Activated gamma-delta T cell treated with anti-CD3 and anti-CD28 coated beads, Interleukin-2, amount 50 U/mL, for 16 hours (primary cell): ENCODE data around the gene POU1F1.
"Not testable (repeated sequence)": the region's sequence is repeated elsewhere in the genome, so short reads cannot be mapped to it uniquely, and the experiment has no call there.

ENCODE experiments used
- DNase-seq: peaks from one replicate; pipeline ENCODE4 v3.0.0-alpha.2; 2020; ENCODE audit warnings: low read depth

POU1F1 gene

DNA sequence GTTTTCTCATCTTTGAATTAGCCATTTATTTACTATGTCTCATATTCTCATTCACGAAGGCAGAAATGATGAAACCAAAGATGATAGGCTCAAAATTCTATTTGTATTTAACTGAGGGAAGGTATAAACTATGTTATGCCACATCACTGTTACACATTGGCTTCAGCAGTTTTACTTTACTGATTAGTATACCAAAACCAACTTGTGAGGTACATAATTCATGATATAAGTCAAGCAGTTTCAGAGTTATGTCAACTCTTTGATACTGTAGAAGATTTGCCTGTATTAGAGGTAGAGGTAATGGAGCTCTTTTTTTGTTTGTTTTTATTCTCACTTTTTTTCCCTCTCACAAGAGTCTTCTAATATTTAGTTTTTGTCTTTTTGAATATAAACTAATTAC is 26.4 kb downstream of the POU1F1 start:
- DNase-seq = no peak

DNA sequence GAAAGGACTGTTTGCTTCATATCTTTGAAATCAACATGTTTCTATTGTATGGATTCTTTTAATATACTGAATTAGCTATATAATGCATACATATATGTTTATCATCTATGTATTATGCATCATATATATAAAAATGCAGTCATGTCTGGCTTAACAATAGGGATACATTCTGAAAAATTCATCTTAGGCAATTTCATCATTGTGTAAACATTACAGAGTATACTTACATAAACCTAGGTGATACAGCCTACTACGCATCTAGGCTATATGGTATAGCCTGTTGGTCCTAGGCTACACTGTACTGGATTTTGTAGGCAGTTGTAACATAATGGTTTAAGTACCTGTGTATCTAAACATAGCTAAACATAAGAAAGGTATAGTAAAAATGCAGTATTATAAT is 27.6 kb downstream of the POU1F1 start:
- DNase-seq = no peak

DNA sequence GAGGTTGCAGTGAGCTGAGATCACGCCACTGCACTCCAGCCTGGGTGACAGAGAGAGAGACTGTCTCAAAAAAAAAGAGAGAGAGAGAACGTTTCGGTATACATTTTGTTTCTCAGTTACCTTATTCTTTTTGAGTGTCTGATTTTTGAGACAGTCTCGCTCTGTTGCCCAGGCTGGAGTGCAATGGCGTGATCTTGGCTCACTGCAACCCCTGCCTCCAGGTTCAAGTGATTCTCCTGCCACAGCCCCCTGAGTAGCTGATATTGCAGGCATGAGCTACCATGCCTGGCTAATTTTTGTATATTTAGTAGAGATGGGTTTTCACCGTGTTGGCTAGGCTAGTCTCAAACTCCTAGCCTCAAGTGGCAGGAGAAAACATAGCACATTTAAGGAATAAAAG is 28.2 kb downstream of the POU1F1 start:
- not testable (repeated sequence) for DNase-seq

DNA sequence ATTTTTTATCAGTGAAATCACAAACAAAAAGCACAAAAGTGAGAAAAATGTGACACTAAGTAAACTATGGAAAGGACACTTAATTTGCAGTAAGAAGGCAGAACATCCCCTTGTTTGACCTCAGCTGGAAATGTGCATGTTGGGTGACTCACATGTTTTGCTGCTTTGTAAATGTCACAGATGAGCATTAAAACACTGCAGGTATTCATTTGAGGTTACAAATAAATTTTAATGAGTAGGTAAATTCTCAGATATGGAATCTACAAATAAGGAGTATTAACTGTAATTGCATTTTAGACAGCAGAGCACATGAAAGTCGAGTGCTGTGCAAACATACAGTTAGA is 29.0 kb downstream of the POU1F1 start:
- no peak for DNase-seq

DNA sequence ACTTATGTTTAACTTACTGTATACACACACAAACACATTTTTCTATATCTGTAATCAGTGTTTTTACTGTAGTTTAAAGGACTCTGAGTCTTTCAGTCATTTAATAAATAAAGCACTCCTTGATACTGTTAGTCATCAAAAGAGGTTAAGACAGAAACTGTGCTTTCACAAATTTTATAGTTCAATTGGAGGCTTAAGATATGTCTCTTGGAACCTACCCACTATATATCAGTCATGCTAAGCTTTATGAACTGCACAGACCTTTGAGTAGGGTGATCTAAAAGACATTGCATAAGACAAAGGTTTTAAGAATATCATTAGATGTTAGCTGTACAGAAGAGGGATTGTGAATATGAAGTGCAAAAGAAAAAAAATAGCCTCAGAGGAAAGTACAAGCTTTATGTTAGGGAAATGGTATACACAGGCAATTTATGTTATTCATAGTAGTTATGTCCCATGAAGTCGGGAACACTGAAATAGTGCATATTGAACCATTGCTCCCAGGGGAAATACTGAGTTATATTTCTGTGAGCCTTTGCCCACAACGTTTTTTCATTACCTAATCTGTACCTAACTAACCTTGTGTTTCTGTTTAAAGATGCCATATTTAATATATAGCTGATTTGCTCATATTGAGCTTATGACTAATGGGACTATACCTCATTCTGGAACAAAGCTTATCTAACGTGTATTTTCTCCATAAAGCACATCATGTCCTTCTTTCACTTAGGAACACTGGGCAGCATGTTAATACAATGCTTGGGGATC is 29.5 kb downstream of the POU1F1 start:
- DNase-seq = no peak

DNA sequence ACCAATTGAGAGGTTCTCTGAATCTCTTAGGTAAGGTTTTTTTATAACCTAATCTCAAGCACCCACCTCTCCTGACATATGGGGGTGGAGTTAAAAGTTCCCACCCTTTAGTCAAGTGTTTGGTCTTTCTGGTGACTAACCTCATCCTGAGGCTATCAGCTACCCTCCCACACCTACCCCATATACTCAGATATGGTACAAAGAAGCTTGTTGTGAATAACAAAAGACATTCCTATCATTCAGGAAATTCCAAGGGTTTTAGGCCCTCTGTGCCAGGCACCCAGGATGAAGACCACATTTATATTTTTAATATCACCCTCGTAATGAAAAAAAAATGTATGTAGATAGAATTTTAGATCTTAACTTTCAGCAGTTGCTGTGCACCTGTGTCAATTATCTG is 40.3 kb downstream of the POU1F1 start:
- DNase-seq = no peak

DNA sequence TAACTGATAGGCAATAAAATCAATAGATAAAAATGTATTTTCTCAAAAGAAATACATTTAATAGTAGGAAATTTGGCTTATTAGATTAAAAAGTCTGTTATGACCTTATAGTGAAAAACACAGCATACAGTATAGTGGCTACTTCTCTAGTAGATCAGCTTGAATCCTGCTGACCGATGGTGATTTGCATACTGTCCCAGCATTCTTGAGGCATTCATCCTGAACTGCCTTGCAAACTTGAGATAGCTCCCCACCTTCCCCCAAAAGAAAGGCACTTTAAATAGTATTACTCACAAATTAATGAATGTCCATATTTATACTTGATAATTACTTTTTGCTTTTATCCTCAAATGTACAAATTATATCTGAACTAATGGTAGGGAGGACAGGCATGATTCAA is 42.6 kb downstream of the POU1F1 start:
- DNase-seq = no peak

DNA sequence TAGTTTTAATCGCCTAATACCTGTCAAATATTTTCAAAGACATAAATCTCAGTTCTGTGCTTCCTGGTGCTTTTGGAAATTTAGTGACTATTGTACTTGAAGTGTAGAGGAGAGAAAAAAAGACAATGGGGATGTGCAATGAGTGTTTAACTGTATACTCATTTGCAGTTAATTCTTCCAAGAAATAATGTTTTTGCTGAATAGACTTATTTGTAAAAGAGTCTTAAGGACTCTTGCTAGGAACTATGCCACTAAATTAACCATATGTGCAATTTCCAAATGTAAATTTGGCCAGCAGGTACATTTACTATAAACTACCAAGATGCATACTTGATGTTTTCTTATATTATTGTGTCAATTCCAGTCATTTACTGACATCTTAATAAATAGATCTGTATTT is 47.3 kb downstream of the POU1F1 start:
- no peak for DNase-seq

DNA sequence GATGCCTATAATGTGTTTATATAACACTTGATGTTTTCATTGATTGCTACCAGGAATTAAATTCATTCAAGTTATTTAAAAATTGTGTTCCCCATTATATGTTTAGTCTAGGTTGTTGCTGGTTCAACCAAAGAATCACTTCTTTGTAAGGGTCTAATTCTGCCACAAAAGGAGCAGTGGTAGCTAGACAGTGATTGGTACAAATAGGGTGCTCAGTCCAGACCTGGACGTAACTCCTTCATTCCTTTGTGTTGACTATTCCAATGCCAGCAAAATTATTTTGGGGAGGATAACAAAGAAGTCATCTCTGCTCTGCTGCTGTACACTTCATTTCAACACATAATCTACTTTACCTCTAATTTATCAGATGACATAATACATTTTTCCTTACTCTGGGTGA is 48.1 kb downstream of the POU1F1 start:
- no peak for DNase-seq

DNA sequence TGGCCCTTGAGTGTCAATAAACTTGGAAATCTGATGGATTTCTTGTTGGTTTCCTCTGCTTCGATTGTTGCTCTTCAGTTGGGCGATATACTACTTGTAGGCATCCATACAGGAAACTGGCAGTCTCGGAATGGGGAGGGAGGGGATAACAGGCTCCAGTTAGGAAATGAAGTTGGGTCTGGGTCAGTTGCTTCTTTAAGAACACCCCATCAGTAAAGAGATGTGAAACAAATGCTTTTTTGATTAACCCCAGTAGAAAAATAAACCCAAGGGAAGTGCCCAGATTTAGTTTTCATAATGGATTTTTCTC is 48.6 kb downstream of the POU1F1 start:
- no peak for DNase-seq

DNA sequence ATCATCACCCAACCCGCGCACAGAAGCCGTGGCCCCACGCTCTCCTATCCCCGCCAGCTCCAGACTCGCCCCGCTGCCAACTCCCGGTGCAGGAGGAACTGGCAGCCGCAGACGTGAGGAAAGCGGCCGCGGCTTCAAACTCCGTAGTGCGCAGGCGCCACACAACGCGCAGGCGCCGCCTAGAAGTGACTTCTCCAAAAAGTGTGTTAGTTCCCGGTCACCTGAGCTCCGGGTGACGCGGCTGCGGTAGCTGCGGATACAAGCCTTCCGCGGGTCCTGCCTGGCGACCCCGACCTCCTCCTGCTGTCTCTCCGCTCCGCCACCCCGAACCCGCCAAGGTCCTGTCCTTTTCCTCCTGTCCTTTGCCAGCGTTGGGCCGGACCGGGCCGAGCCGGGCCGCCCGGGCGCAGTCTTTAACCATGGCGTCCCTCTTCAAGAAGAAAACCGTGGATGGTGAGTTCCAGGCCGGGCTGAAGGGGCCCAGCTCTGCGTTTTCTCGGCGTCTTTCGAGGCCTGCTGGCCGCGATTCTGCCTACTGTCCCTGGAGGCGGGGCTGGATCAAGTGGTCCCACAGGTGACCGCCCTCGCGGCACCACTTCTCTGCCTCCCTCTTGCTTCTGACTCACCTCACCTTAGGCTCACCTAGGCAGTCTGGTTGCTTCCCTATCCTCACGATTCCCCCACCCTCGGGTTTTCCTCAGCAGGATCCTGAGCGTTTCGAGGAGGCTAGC is 49.1 kb downstream of the POU1F1 start, which contains the start of gene CHMP2B:
CHMP2B (plus strand) TSS at position 206 of the 731 bp plus-strand sequence; CDS start at position 420, 214 bp downstream.
- DNase-seq = peak; percentile 82

DNA sequence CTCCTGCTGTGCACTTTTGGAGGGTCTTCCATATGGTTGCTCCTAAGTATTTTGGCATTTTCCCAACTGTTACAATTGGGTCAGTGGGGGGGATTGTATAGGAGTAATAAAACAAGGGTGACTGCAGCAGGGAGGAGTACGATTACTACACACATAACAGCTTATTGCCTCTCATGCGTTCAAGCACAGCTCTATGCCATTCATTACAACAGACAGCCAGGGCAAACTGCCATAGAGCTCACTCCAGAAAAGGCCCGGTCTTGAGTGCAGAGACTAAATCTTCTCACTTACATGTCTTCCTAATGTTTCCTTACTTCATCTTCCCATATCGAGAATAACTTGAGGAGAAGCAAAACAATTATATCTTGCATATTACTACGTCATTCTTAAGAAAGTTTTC is 50.7 kb downstream of the POU1F1 start:
- no peak for DNase-seq

DNA sequence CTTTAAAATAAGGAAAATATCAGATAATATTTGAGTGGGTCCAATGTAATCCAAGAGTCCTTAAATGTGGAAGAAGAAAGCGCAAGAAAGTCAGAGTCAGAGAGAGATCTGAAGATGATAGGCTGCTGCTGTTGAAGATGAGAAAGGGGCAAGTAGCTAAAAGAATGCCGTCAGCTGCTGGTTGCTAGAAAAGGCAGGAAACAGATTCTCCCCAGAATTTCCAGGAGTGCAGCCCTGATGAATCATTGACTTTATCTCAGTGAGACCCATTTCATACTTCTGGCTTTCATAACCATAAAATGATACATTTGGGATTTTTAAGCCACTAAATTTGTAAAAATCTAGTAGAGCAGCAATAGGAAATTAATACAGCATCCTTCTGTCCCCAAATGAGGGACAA is 56.8 kb downstream of the POU1F1 start:
- DNase-seq = no peak

DNA sequence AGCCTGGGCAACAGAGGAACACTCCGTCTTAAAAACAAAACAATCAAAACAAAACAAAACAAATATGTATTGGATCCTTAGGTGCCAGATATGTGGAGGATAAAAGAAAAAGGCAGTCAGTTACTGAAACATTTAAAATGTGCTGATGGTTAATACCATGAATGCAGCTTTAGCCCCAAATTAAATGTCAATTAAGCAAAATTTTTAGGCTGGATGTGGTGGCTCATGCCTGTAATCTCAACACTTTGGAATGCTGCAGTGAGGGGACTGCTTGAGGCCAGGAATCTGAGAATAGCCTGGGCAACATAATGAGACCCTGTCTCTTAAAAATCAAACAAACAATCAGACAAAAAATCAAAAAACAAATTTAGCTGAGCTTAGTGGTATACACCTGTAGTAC is 57.8 kb downstream of the POU1F1 start:
- DNase-seq = no peak
